SK-N-DZ (cell line): ENCODE results near the gene FBXO30. TPM values are rescaled to one million over a fixed set of nuclear protein-coding genes. Genes with fewer than 3 reads are reported as not detected.

Source experiments
- DNase-seq: peaks from one replicate; pipeline ENCODE4 v3.0.0-alpha.2; 2015; ENCODE audit warnings: low spot score
- polyA plus RNA-seq, 2 experiments: library from polyadenylated mRNA; depleted of rRNA; stranded (reverse); fragments of >200 nt; gene quantifications; 2 replicates each; pipeline ENCODE4 v1.2.3, GENCODE V29; 2014

Gene FBXO30
- polyA plus RNA-seq (2014; cell fraction: cytosol; rRNA removed) = 8.2 and 9.3 TPM in 2 replicates
- polyA plus RNA-seq (2014; cell fraction: nucleus; rRNA removed) = 8.1 and 8.7 TPM in 2 replicates

- DNase-seq = peak; percentile 91
These were observed at the start of gene FBXO30 for GRCh38 chr6:145814501-145815308. Gene FBXO30, minus strand, starts transcription at chr6:145814795. Its CDS starts 8,390 bp downstream, at chr6:145806405.

GRCh38 chr6:145863988-145864616 lies 49.5 kb upstream of the FBXO30 start:
- no peak for DNase-seq

- no peak for DNase-seq
These were observed 48.8 kb upstream of the FBXO30 start for GRCh38 chr6:145863366-145863765.

GRCh38 chr6:145860562-145860961 lies 46.0 kb upstream of the FBXO30 start:
- DNase-seq = no peak

- DNase-seq = no peak
These were observed 36.1 kb upstream of the FBXO30 start for GRCh38 chr6:145850671-145851070.

- peak; percentile 94 for DNase-seq
These were observed 33.9 kb upstream of the FBXO30 start for GRCh38 chr6:145848541-145848940.

GRCh38 chr6:145845557-145845956 lies 31.0 kb upstream of the FBXO30 start:
- DNase-seq = no peak

GRCh38 chr6:145844933-145845540 lies 30.4 kb upstream of the FBXO30 start:
- DNase-seq = no peak

GRCh38 chr6:145842693-145843546 lies 28.3 kb upstream of the FBXO30 start:
- peak; percentile 84 for DNase-seq

- DNase-seq = no peak
These were observed 27.1 kb upstream of the FBXO30 start for GRCh38 chr6:145841668-145842067.

- no peak for DNase-seq
These were observed 25.1 kb upstream of the FBXO30 start for GRCh38 chr6:145839653-145840052.

- DNase-seq = no peak
These were observed 23.7 kb upstream of the FBXO30 start for GRCh38 chr6:145838305-145838704.

GRCh38 chr6:145836772-145837171 lies 22.2 kb upstream of the FBXO30 start:
- DNase-seq = no peak

GRCh38 chr6:145836170-145836569 lies 21.6 kb upstream of the FBXO30 start:
- no peak for DNase-seq

GRCh38 chr6:145830612-145831011 lies 16.0 kb upstream of the FBXO30 start:
- no peak for DNase-seq

GRCh38 chr6:145829950-145830349 lies 15.4 kb upstream of the FBXO30 start:
- DNase-seq = no peak

GRCh38 chr6:145829102-145829501 lies 14.5 kb upstream of the FBXO30 start:
- DNase-seq = no peak

- DNase-seq = no peak
These were observed 9.7 kb upstream of the FBXO30 start for GRCh38 chr6:145824344-145824743.

GRCh38 chr6:145823328-145823944 lies 8.8 kb upstream of the FBXO30 start:
- DNase-seq = no peak

- no peak for DNase-seq
These were observed 7.9 kb upstream of the FBXO30 start for GRCh38 chr6:145822456-145822855.

- DNase-seq = no peak
These were observed 5.4 kb upstream of the FBXO30 start for GRCh38 chr6:145819994-145820393.
